ENCODE results near the gene LAD1. TPM values are rescaled to one million over a fixed set of nuclear protein-coding genes. Genes with fewer than 3 reads are reported as not detected.

The LAD1 gene
- total and polyA plus RNA-seq, 2 of the 13 experiments (the other 11 are each of a cell fraction or from before 2014, with no cell fraction given), result 10.8 to 65.6 TPM

GRCh38 chr1:201405484-201405831 is 6.3 kb upstream of the LAD1 start (continued):
- TF ChIP-seq HES4 (CRISPR knock-in tag; IDR thresholded peaks at IDR 0.05; ENCODE audit: borderline replicate concordance) (no peak), ZNF276 (CRISPR knock-in tag; IDR thresholded peaks at IDR 0.05; ENCODE audit: low read depth) (no peak; the same call in 1 of the 2 replicates), CSRNP1 (CRISPR knock-in tag; IDR thresholded peaks at IDR 0.05) (0 out of 2 replicates have a peak, but pooled peaks have one; percentile 13), THYN1 (CRISPR knock-in tag; IDR thresholded peaks at IDR 0.05; ENCODE audit: borderline replicate concordance, low read depth) (no peak), ZNF672 (CRISPR knock-in tag; IDR thresholded peaks at IDR 0.05) (no peak), ZNF761 (CRISPR knock-in tag; conservative IDR thresholded peaks at IDR 0.05) (no peak), ZNF10 (CRISPR knock-in tag; IDR thresholded peaks at IDR 0.05; ENCODE audit: borderline replicate concordance, low read depth) (no peak), FOXM1 (CRISPR knock-in tag; IDR thresholded peaks at IDR 0.05) (no peak), SPEN (CRISPR knock-in tag; IDR thresholded peaks at IDR 0.05; ENCODE audit: low read depth) (peak; percentile 62; the same call in 1 of the 2 replicates), MAZ (IDR thresholded peaks at IDR 0.05; ENCODE audit: borderline replicate concordance, low read depth, low read length) (no peak), MAZ (CRISPR knock-in tag; IDR thresholded peaks at IDR 0.05; ENCODE audit: low read depth) (no peak), HOXA3 (CRISPR knock-in tag; IDR thresholded peaks at IDR 0.05) (peak; percentile 67; the same call in 1 of the 2 replicates), SP5 (CRISPR knock-in tag; IDR thresholded peaks at IDR 0.05; ENCODE audit: borderline replicate concordance, low read depth) (peak; percentile 49; the same call in 1 of the 2 replicates), ZFAT (CRISPR knock-in tag; conservative IDR thresholded peaks at IDR 0.05) (no peak), PBX2 (CRISPR knock-in tag; IDR thresholded peaks at IDR 0.05) (no peak), ZBTB4 (CRISPR knock-in tag; IDR thresholded peaks at IDR 0.05; ENCODE audit: borderline replicate concordance) (no peak), ZBTB38 (CRISPR knock-in tag; IDR thresholded peaks at IDR 0.05) (peak; percentile 65; the same call in 1 of the 2 replicates), SALL1 (CRISPR knock-in tag; IDR thresholded peaks at IDR 0.05) (peak; percentile 73), HINFP (CRISPR knock-in tag; IDR thresholded peaks at IDR 0.05; ENCODE audit: low read depth) (no peak; the same call in 1 of the 2 replicates), ETV5 (CRISPR knock-in tag; IDR thresholded peaks at IDR 0.05; ENCODE audit: borderline replicate concordance) (peak; percentile 21; the same call in 1 of the 2 replicates)

All from HepG2 (cell line).